ENCODE measurements around the gene KREMEN2.

GRCh38 chr16:3000540-3000939 is 36.5 kb downstream of the KREMEN2 start:
- TF ChIP-seq, protein P1, sequence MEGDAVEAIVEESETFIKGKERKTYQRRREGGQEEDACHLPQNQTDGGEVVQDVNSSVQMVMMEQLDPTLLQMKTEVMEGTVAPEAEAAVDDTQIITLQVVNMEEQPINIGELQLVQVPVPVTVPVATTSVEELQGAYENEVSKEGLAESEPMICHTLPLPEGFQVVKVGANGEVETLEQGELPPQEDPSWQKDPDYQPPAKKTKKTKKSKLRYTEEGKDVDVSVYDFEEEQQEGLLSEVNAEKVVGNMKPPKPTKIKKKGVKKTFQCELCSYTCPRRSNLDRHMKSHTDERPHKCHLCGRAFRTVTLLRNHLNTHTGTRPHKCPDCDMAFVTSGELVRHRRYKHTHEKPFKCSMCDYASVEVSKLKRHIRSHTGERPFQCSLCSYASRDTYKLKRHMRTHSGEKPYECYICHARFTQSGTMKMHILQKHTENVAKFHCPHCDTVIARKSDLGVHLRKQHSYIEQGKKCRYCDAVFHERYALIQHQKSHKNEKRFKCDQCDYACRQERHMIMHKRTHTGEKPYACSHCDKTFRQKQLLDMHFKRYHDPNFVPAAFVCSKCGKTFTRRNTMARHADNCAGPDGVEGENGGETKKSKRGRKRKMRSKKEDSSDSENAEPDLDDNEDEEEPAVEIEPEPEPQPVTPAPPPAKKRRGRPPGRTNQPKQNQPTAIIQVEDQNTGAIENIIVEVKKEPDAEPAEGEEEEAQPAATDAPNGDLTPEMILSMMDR (IDR thresholded peaks at IDR 0.05) = no peak
- no peak for TF ChIP-seq HMGA2 (CRISPR knock-in tag; IDR thresholded peaks at IDR 0.05)
- no peak for TF ChIP-seq USF2 (CRISPR knock-in tag; IDR thresholded peaks at IDR 0.05)
- no peak for TF ChIP-seq KAT7 (CRISPR knock-in tag; IDR thresholded peaks at IDR 0.05; ENCODE audit: borderline replicate concordance)
- TF ChIP-seq NFE2L1 (CRISPR knock-in tag; IDR thresholded peaks at IDR 0.05) = no peak
- no peak for TF ChIP-seq ATF1 (CRISPR knock-in tag; IDR thresholded peaks at IDR 0.05)
- no peak for TF ChIP-seq NR1H2 (CRISPR knock-in tag; IDR thresholded peaks at IDR 0.05)
- TF ChIP-seq PRDM15 (CRISPR knock-in tag; IDR thresholded peaks at IDR 0.05) = no peak
- no peak for TF ChIP-seq ELF4 (CRISPR knock-in tag; IDR thresholded peaks at IDR 0.05; ENCODE audit: low read depth)
- TF ChIP-seq, protein P2, sequence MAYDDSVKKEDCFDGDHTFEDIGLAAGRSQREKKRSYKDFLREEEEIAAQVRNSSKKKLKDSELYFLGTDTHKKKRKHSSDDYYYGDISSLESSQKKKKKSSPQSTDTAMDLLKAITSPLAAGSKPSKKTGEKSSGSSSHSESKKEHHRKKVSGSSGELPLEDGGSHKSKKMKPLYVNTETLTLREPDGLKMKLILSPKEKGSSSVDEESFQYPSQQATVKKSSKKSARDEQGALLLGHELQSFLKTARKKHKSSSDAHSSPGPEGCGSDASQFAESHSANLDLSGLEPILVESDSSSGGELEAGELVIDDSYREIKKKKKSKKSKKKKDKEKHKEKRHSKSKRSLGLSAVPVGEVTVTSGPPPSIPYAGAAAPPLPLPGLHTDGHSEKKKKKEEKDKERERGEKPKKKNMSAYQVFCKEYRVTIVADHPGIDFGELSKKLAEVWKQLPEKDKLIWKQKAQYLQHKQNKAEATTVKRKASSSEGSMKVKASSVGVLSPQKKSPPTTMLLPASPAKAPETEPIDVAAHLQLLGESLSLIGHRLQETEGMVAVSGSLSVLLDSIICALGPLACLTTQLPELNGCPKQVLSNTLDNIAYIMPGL (CRISPR knock-in tag; IDR thresholded peaks at IDR 0.05) = no peak
- TF ChIP-seq ZNF121 (CRISPR knock-in tag; IDR thresholded peaks at IDR 0.05) = no peak
